GM10248 (cell line): ENCODE results near the gene IREB2.

Experiments used
- CTCF ChIA-PET: fragments of 300-600 bp; sonication (Branson Sonifier 250); formaldehyde crosslinking; extraction: SDS; loops from one replicate; lab custom pipeline; 2021; ENCODE audit warnings: antibody characterized with exemption; lab: Yijun Ruan, JAX
- POLR2A ChIA-PET: fragments of 350-650 bp; sonication (Branson Sonifier 250); formaldehyde crosslinking; extraction: SDS; loops from one replicate; lab custom pipeline; 2020; ENCODE audit warnings: antibody characterized with exemption; lab: Yijun Ruan, JAX
- DNase-seq: peaks from one replicate; pipeline ENCODE4 v3.0.0; 2012; ENCODE audit errors: extremely low spot score
- CTCF ChIP-seq: IDR thresholded peaks from 2 replicates; pipeline ENCODE4 v1.5.1; 2012; ENCODE audit warnings: mild to moderate bottlenecking, low read depth; ENCODE audit errors: extremely low read depth, missing control alignments, control extremely low read depth

Gene IREB2

GRCh38 chr15:78391781-78392180 lies 46.2 kb upstream of the IREB2 start:
- ChIA-PET POLR2A (no interaction called here), CTCF (no interaction called here)
- no peak for DNase-seq
- no peak for TF ChIP-seq CTCF

- CTCF ChIA-PET = no interaction called here
- DNase-seq = no peak
- no peak for TF ChIP-seq CTCF
- POLR2A ChIA-PET = interaction anchor here (0.7 kb wide), 1 partner anchor 111 kb away, joined by 3 read pairs; no protein-coding TSS in a partner anchor
Observed at GRCh38 chr15:78392430-78392829, 45.6 kb upstream of the IREB2 start.

- DNase-seq = no peak
- TF ChIP-seq CTCF = no peak
- ChIA-PET CTCF (interaction anchor here (4.1 kb wide), 1 partner anchor 29 kb away, joined by 19 read pairs; no protein-coding TSS in a partner anchor), POLR2A (no interaction called here)
Observed at GRCh38 chr15:78393137-78393536, 44.9 kb upstream of the IREB2 start.

- ChIA-PET CTCF (interaction anchor here (4.1 kb wide), 1 partner anchor 28 kb away, joined by 19 read pairs; no protein-coding TSS in a partner anchor), POLR2A (interaction anchor here (0.5 kb wide), 1 partner anchor 45 kb away, joined by 7 read pairs; no protein-coding TSS in a partner anchor)
- no peak for DNase-seq
- TF ChIP-seq CTCF = no peak
Observed at GRCh38 chr15:78394026-78394425, 44.0 kb upstream of the IREB2 start.

- CTCF ChIA-PET = interaction anchor here (4.1 kb wide), 1 partner anchor 27 kb away, joined by 19 read pairs; no protein-coding TSS in a partner anchor
- POLR2A ChIA-PET = no interaction called here
Observed at GRCh38 chr15:78394981-78395616, 42.9 kb upstream of the IREB2 start.

More at GRCh38 chr15:78394981-78395616, 42.9 kb upstream of the IREB2 start:
- no peak for DNase-seq
- TF ChIP-seq CTCF = no peak
